WERI-Rb-1 (cell line): ENCODE measurements around the gene ATG14.
"Not testable (repeated sequence)": the region's sequence is repeated elsewhere in the genome, so short reads cannot be mapped to it uniquely, and the experiment has no call there.

Experiments used
- DNase-seq: peaks from one replicate; pipeline ENCODE4 v3.0.0-alpha.2; 2020
- H3K27ac ChIP-seq: fragments of 250-450 bp; sonication (Bioruptor Pico); 2 replicates; pipeline ENCODE4 v1.5.1; 2020; ENCODE audit warnings: mild to moderate bottlenecking, moderate library complexity
- H3K27me3 ChIP-seq: fragments of 250-450 bp; sonication (Bioruptor Pico); 2 replicates; pipeline ENCODE4 v1.5.1; 2021; ENCODE audit warnings: mild to moderate bottlenecking, low read depth, moderate library complexity; ENCODE audit not compliant: insufficient read depth, severe bottlenecking
- H3K36me3 ChIP-seq: fragments of 250-450 bp; sonication (Bioruptor Pico); 2 replicates; pipeline ENCODE4 v1.5.1; 2020; ENCODE audit warnings: mild to moderate bottlenecking, moderate library complexity
- H3K4me3 ChIP-seq: 2 replicates; pipeline ENCODE4 v1.5.1; 2011; ENCODE audit warnings: low read depth, mild to moderate bottlenecking, control low read depth, low read length
- H3K9me3 ChIP-seq: fragments of 250-450 bp; sonication (Bioruptor Pico); 2 replicates; pipeline ENCODE4 v1.5.1; 2021; ENCODE audit warnings: mild to moderate bottlenecking, moderate library complexity; ENCODE audit not compliant: severe bottlenecking
- CTCF ChIP-seq: IDR thresholded peaks from 2 replicates; pipeline ENCODE4 v1.5.1; 2011; ENCODE audit warnings: low read depth, mild to moderate bottlenecking, control low read depth, inconsistent platforms, low read length

Gene ATG14

GRCh38 chr14:55432628-55433027 lies 21.0 kb upstream of the ATG14 start:
- DNase-seq: no peak

GRCh38 chr14:55430024-55430690 lies 18.5 kb upstream of the ATG14 start:
- H3K4me3 ChIP-seq: no peak overlapping the region
- no peak overlapping the region for H3K27ac ChIP-seq
- H3K9me3 ChIP-seq: no peaks in the 10 kb centered on the region
- peak; percentile 44 for DNase-seq
- peak; percentile 45 for TF ChIP-seq CTCF
- H3K36me3 ChIP-seq: no peaks in the 10 kb centered on the region
- no peaks in the 10 kb centered on the region for H3K27me3 ChIP-seq

More at GRCh38 chr14:55432628-55433027, 21.0 kb upstream of the ATG14 start:
- H3K27ac ChIP-seq: no peak overlapping the region
- no peak for TF ChIP-seq CTCF
- H3K27me3 ChIP-seq: no peaks in the 10 kb centered on the region
- no peaks in the 10 kb centered on the region for H3K9me3 ChIP-seq
- no peaks in the 10 kb centered on the region for H3K36me3 ChIP-seq
- no peak overlapping the region for H3K4me3 ChIP-seq

- Histone ChIP-seq H3K9me3 (no peaks in the 10 kb centered on the region), H3K27ac (no peak overlapping the region), H3K27me3 (no peaks in the 10 kb centered on the region), H3K4me3 (no peak overlapping the region), H3K36me3 (no peaks in the 10 kb centered on the region)
- no peak for TF ChIP-seq CTCF
- no peak for DNase-seq
These were observed 15.8 kb upstream of the ATG14 start for GRCh38 chr14:55427439-55427838.

GRCh38 chr14:55426891-55427290 lies 15.3 kb upstream of the ATG14 start:
- Histone ChIP-seq H3K36me3 (no peaks in the 10 kb centered on the region), H3K4me3 (no peak overlapping the region), H3K27ac (no peak overlapping the region), H3K9me3 (no peaks in the 10 kb centered on the region), H3K27me3 (no peaks in the 10 kb centered on the region)
- DNase-seq: peak; percentile 35
- TF ChIP-seq CTCF: no peak

GRCh38 chr14:55425091-55425490 lies 13.5 kb upstream of the ATG14 start:
- no peaks in the 10 kb centered on the region for H3K27me3 ChIP-seq
- no peak overlapping the region for H3K4me3 ChIP-seq
- H3K36me3 ChIP-seq: no peaks in the 10 kb centered on the region
- H3K27ac ChIP-seq: no peak overlapping the region
- H3K9me3 ChIP-seq: no peaks in the 10 kb centered on the region
- no peak for TF ChIP-seq CTCF
- DNase-seq: no peak

GRCh38 chr14:55423969-55424368 lies 12.3 kb upstream of the ATG14 start:
- Histone ChIP-seq H3K27me3 (no peaks in the 10 kb centered on the region), H3K4me3 (no peak overlapping the region), H3K36me3 (no peaks in the 10 kb centered on the region), H3K27ac (no peak overlapping the region), H3K9me3 (no peaks in the 10 kb centered on the region)
- DNase-seq: no peak
- TF ChIP-seq CTCF: no peak

- not testable (repeated sequence) for H3K36me3 ChIP-seq, H3K27ac ChIP-seq, DNase-seq, H3K4me3 ChIP-seq, H3K27me3 ChIP-seq, H3K9me3 ChIP-seq
These were observed 10.7 kb upstream of the ATG14 start for GRCh38 chr14:55422338-55422737.
